Measurements from ENCODE around the gene DNAJB11.

Gene DNAJB11

GRCh38 chr3:186596568-186597287 lies 26.2 kb downstream of the DNAJB11 start:
- DNase-seq (ENCODE audit: low read depth in 2 of 2): no peak

- no peak for DNase-seq (ENCODE audit: low read depth in 2 of 2)
Observed at GRCh38 chr3:186598108-186598784, 27.7 kb downstream of the DNAJB11 start.

DNA sequence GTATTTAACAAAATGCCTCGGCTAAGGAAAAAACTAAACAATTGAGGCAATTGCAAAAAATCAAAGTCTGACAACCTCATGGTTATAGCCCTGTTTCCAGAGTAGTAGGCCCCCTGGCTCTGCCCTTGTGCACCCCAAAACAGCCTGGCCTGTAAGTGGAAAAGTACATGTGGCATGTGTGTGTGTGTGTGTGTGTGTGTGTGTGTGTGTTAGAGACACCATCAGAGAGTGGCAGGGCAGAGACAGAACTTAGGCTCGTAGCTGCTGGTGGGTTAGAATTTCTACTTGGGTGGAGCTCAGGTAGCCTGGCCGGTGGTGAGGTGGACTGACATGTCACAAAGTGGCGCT lies 28.2 kb downstream of the DNAJB11 start:
- no peak for DNase-seq (ENCODE audit: low read depth in 2 of 2)

- DNase-seq (ENCODE audit: low read depth in 2 of 2): no peak
Observed at GRCh38 chr3:186599142-186599784, 28.7 kb downstream of the DNAJB11 start.

- DNase-seq (ENCODE audit: low read depth in 2 of 2): no peak
Observed at GRCh38 chr3:186599785-186600166, 29.3 kb downstream of the DNAJB11 start.

GRCh38 chr3:186600896-186601295 lies 30.4 kb downstream of the DNAJB11 start:
- DNase-seq (ENCODE audit: low read depth in 2 of 2): no peak

DNA sequence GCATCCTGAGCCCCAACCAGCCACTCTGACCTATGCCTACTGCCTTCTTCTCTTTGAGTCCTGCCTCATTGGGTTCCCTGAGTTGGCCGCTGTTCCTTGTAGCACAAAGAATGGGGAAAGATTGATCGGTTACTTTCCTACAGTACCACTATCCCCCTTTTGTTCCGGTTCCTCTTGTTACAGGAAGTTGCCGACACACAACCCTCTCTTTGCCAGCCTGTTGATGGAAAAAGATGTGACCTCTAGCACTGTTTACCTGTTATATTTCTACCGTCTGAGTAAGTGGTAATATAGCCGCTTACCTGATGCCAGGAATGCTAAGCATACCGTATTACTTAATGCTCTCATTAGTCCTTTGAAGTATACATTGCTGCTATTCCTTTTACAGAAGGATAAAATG lies 32.6 kb downstream of the DNAJB11 start:
- DNase-seq (ENCODE audit: low read depth in 2 of 2): no peak

DNA sequence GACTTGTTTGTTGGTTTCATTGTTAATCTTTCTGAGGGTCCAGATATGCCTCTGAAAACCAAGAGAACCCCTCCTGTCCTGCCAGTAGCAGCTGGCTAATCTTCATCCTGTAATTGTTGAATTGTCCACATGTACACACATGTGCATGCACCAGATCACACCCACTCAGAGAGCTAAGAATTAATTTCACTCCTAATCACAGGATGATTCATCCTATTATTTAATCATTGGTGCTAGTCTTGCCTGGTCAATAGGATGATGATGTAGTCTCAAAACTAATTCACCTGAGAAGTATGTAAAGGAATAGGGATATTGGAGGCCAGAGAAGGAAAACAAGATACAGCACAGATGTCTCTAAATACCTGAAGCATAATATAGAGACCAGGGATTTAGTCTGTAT lies 34.6 kb downstream of the DNAJB11 start:
- DNase-seq (ENCODE audit: low read depth in 2 of 2): no peak

DNA sequence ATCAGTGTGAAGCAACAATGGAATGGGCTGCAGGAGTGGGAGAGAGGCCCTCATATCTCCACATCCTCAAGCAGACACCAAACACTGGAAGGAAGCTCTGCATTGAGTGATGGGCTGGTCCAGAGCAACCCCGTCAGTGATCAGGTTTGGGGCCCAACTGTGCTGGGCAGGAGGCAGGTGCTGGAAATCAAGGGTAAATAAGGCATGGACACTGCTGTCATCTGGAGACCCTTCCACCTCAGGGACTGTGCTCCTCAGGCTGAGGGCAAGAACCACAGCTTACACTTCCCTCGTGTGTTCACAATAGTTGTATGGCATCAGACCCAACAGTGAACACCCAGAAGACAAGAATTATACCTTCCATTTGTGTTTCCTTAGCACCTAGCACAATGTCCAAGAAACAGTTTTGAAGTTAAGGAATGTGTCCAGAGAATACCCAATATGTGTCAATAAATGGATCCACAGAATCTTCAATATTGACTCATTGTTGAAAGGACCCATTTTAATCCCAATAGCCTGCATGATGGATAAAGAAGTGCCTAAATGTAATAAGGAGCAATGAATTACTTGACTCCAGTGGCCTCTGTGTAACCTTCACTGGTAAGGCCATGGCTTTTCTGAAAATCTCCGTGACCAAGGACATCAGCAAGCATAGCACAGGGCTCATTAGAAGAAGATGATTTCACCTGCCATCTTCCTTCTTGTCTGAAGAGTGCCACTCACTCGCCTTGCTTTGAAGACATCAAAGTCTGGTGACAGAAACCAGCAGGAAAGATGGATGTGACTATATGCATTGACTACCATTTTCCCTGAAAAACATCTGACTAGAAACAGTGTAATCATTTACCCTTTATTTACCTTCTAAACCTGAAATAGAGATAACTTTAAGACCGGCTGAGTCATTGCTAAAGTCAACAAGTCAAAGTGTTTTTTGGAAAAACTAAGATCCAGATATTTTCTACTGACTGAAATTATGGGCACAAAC lies 35.3 kb downstream of the DNAJB11 start:
- no peak for DNase-seq (ENCODE audit: low read depth in 2 of 2)

GRCh38 chr3:186608624-186609215 lies 38.2 kb downstream of the DNAJB11 start:
- DNase-seq (ENCODE audit: low read depth in 2 of 2): no peak

- DNase-seq (ENCODE audit: low read depth in 2 of 2): no peak
Observed at GRCh38 chr3:186609247-186609868, 38.8 kb downstream of the DNAJB11 start.

DNA sequence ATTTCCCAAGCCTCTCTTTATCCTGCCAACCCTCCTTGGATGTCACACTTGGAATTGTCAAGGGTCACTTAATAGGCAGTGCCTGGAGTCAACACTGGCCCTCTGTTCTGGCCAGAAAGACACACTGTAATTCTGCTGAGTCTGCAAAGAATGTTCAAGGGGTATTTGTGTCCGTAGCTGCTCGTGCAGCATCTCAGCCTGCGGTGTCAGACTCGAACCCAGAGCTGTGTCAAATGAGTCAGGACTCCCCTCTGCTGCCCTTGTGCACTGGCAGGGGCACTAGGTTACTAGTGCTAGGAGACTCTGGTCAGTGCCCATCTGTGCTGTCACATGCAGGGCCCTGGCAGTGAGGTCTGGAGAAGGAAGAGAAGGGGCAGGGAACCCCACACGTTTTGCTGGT lies 41.5 kb downstream of the DNAJB11 start:
- DNase-seq (ENCODE audit: low read depth in 2 of 2): no peak

GRCh38 chr3:186612721-186613636 lies 42.5 kb downstream of the DNAJB11 start, which contains the start of gene AHSG:
Gene AHSG, plus strand, starts transcription at chr3:186613060. Its CDS starts 82 bp downstream, at chr3:186613142.
- no peak for DNase-seq (ENCODE audit: low read depth in 2 of 2)

DNA sequence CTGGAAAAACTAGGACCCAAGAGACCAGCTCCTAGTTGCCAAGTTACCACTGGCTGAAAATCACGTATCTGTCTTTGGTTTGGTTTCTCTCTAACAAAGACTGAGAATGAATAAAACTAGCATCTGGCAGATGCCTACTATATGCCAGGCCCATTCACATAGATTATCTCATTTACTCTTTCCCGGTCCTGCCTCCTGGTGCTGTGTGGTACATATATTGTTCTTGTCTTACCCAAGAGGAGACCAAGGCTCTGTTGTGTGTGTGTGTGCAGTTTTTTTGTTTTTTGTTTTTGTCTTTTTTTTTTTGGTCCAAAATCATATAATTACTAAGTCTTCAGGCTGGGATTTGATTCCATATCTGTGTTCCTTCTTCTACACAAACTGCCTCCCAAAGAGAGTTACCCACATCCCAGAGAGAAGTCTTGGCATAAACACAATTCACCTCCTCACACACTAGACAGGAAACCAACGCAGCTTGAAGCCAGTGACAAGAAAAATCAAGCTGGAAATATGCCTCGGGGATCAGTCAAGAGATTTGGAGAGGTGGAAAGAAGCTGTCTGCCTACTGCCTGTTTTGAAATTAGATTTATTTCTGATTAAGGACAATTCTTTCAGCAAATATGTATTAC lies 43.2 kb downstream of the DNAJB11 start:
- no peak for DNase-seq (ENCODE audit: low read depth in 2 of 2)

DNA sequence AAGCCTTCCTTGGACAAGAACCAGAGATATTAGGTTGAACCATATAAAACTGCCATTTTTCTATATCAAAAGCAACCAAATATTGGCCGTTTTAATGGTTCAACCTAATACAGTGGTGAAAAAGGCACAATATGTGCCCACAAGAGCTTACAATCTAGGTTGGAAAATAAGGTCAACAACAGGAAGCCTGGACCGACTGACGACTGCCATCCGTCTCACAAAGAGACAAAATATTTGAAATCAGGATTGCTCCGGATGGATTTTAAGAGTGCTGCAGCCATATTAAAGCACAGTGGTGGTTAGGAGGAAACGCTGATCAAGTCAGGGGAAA lies 43.7 kb downstream of the DNAJB11 start:
- DNase-seq (ENCODE audit: low read depth in 2 of 2): no peak

DNA sequence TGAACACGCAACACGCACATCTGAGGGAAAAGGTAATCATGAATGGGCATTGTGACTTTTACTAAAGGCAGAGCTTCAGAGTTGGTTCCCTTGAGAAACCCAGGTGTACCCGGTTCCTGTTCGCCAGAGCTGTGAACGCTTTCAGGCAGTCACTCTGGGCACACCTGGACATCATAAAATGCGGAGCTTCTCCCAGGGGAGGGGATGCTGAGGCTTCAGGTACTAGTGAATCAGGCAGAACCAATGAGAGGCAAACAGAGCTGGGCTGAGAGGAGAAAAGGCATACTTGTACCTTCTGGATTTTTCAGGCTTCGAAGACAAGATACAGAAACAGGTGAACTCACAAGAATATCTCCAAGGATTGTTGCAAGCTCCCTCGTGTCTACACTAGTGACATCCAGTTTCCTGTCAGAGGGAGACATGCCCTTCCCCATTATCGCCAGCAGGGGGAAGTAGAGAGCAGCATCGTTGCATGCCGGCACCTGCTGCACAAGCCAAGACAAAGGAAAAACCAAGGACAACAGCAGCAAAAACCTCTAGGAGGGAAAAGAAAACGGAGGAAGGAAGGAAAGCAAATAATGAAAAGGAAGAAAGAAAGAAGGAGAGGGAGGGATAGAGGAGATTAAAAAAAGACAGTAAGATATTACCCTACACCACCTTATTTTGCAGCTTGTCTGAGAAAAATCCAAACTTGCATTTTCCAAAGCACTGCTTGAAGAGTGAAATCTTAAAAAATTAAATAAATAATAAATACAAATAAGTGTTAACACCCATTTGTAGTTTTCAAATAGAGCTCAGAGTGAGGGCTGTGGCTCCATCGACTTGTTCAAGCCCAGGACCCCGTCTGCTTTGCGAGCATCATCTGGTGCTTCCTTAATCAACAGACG lies 44.3 kb downstream of the DNAJB11 start:
- peak; percentile 47 to 54 for DNase-seq (ENCODE audit: low read depth in 2 of 2)

DNA sequence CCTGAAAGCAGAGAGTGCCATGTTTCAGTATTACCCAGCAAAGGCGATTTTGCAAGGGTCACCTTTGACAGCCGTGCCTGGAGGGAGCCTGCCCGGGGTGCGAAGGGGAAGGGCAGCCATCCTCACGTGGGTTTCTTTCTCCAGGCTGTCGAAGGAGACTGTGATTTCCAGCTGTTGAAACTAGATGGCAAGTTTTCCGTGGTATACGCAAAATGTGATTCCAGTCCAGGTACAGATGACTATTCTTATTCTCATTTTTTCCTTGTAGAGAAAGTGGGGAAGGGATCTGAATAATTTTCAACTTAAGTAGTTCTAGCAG lies 45.7 kb downstream of the DNAJB11 start:
- no peak for DNase-seq (ENCODE audit: low read depth in 2 of 2)

- DNase-seq (ENCODE audit: low read depth in 2 of 2): peak; percentile 69 to 75
Observed at GRCh38 chr3:186617036-186617946, 46.8 kb downstream of the DNAJB11 start.

All from stimulated activated CD8-positive, alpha-beta memory T cell treated with anti-CD3 and anti-CD28 coated beads, Interleukin-7, amount 100 ng/mL, for 4 hours (primary cell).